ENCODE measurements around the gene ZCCHC2. TPM values are rescaled to one million over a fixed set of nuclear protein-coding genes. Genes with fewer than 3 reads are reported as not detected.

ZCCHC2 gene
- total and polyA plus RNA-seq, 2 of the 4 experiments (the other 2 are of a cell fraction): 3.2 to 3.6 TPM

DNA sequence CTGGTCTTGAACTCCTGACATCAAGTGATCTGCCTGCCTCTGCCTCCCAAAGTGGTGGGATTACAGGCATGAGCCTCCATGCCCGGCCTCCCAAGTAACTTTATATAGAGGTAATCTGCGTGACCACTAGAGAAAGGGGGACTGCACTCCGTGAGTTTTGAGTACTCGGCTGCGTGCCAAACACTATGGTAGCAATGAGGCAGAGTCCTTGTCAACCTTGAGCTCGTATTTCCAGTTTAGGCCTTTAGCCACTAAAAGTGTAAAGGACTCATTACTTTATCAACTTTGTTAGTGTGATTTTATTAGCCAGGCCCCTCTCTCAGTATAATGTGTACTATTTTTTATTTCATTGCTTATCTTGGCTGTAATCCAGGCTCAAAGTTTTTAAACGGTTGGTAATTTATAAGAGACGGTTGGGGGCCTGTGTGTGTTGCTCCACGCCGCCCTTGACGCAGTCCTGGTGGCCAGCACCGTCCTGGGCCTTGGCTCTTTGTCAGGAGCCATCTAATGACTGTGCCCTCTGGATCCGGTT, 56.2 kb downstream of the ZCCHC2 start:
- no peak for ATAC-seq (ENCODE audit: low read depth)
- POLR2A ChIA-PET (ENCODE audit: unreplicated experiment): no interaction called here
- in situ Hi-C loops (cut with MboI; ENCODE audit: low sequenced_read_pairs): loop anchor here (10.0 kb wide), 1 partner anchor 394 kb away; the partner anchor contains the start of genes PIGN and RELCH

More for the DNA sequence above, 56.2 kb downstream of the ZCCHC2 start:
- H3K9ac ChIP-seq (ENCODE audit: low read depth, low read length): no peak overlapping the region
- DNase-seq: no peak
- no peak overlapping the region for H4K91ac ChIP-seq (ENCODE audit: insufficient read depth, low read depth, low read length)
- H3K36me3 ChIP-seq (ENCODE audit: control insufficient read depth, insufficient read depth, low read length): peaks cover 16% of the 10 kb centered on the region
- H4K5ac ChIP-seq (ENCODE audit: low read depth, low read length): no peak overlapping the region
- peaks cover 0 to 6% of the 10 kb centered on the region in 2 experiments; a peak in 1 of 4 replicates for H3K79me1 ChIP-seq (ENCODE audit: low read depth in 1 of 2, low read length in 2 of 2)
- H3K14ac ChIP-seq (replicated peaks; ENCODE audit: low read depth, low read length): no peak overlapping the region
- no peaks in the 10 kb centered on the region for H4K20me1 ChIP-seq (ENCODE audit: insufficient read depth, low read length)
- H3K4me1 ChIP-seq (ENCODE audit: control insufficient read depth, insufficient read depth, low read length): peaks cover 1% of the 10 kb centered on the region
- no peaks in the 10 kb centered on the region; the same call in 1 of the 2 replicates for H3K9me1 ChIP-seq (ENCODE audit: insufficient read depth, low read length)
- no peak overlapping the region for H3K4me2 ChIP-seq (ENCODE audit: low read depth, low read length)
- H4K8ac ChIP-seq (ENCODE audit: low read depth in 2 of 2, low read length in 2 of 2): no peak overlapping the region
- H3K4ac ChIP-seq (ENCODE audit: low read depth, low read length): no peak overlapping the region
- H2BK120ac ChIP-seq (ENCODE audit: low read depth, low read length): no peak overlapping the region
- no peak overlapping the region for H2BK5ac ChIP-seq (ENCODE audit: low read depth, low read length, poor library complexity, severe bottlenecking)
- H3K18ac ChIP-seq (ENCODE audit: low read depth, low read length): no peak overlapping the region
- CTCF ChIA-PET: interaction anchor here (1.5 kb wide), 1 partner anchor 8 kb away, joined by 4 read pairs; no protein-coding TSS in a partner anchor
- H3K4me3 ChIP-seq (ENCODE audit: insufficient read depth, low read depth, low read length): no peak overlapping the region
- no peaks in the 10 kb centered on the region for H3K27me3 ChIP-seq (ENCODE audit: control insufficient read depth, insufficient read depth, low read length)
- dilution Hi-C loops (cut with HindIII; ENCODE audit: low sequenced_read_pairs, unreplicated experiment): no loop called here
- intact Hi-C loops (cut with micrococcal nuclease): no loop called here
- no peak overlapping the region for H2AK5ac ChIP-seq (ENCODE audit: low read depth, low read length)
- no peak overlapping the region for H3K23ac ChIP-seq (ENCODE audit: low read depth, low read length)
- no peak overlapping the region for H2BK20ac ChIP-seq (ENCODE audit: low read depth, low read length)
- no peaks in the 10 kb centered on the region for H3K9me3 ChIP-seq (ENCODE audit: control insufficient read depth, insufficient read depth, low read length)
- H2AK9ac ChIP-seq (replicated peaks; ENCODE audit: low read depth, low read length, poor library complexity): no peak overlapping the region
- WGBS, 2 experiments (ENCODE audit: extremely low coverage in 2 of 2, insufficient read length in 1 of 2): 80% methylated on average over 2 of the region's 13 CpGs; no CpG with 5 or more reads in 1 of the 2 experiments
- TF ChIP-seq RFX5 (IDR thresholded peaks at IDR 0.05; ENCODE audit: low read depth, low read length): no peak
- TF ChIP-seq, protein P1, sequence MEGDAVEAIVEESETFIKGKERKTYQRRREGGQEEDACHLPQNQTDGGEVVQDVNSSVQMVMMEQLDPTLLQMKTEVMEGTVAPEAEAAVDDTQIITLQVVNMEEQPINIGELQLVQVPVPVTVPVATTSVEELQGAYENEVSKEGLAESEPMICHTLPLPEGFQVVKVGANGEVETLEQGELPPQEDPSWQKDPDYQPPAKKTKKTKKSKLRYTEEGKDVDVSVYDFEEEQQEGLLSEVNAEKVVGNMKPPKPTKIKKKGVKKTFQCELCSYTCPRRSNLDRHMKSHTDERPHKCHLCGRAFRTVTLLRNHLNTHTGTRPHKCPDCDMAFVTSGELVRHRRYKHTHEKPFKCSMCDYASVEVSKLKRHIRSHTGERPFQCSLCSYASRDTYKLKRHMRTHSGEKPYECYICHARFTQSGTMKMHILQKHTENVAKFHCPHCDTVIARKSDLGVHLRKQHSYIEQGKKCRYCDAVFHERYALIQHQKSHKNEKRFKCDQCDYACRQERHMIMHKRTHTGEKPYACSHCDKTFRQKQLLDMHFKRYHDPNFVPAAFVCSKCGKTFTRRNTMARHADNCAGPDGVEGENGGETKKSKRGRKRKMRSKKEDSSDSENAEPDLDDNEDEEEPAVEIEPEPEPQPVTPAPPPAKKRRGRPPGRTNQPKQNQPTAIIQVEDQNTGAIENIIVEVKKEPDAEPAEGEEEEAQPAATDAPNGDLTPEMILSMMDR (conservative IDR thresholded peaks at IDR 0.05; ENCODE audit: low read depth, low read length): no peak
- TF ChIP-seq MAZ (IDR thresholded peaks at IDR 0.05; ENCODE audit: borderline replicate concordance, low read depth, low read length): no peak
- TF ChIP-seq, protein P2, sequence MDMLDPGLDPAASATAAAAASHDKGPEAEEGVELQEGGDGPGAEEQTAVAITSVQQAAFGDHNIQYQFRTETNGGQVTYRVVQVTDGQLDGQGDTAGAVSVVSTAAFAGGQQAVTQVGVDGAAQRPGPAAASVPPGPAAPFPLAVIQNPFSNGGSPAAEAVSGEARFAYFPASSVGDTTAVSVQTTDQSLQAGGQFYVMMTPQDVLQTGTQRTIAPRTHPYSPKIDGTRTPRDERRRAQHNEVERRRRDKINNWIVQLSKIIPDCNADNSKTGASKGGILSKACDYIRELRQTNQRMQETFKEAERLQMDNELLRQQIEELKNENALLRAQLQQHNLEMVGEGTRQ (IDR thresholded peaks at IDR 0.05; ENCODE audit: low read depth, low read length): no peak
- TF ChIP-seq SMC3 (IDR thresholded peaks at IDR 0.05; ENCODE audit: low read depth, low read length): no peak
- TF ChIP-seq MXI1 (IDR thresholded peaks at IDR 0.05; ENCODE audit: borderline replicate concordance, low read depth, low read length): no peak
- no peak for TF ChIP-seq MAFK (IDR thresholded peaks at IDR 0.05; ENCODE audit: low read depth, low read length)
- no peak for TF ChIP-seq CEBPB (IDR thresholded peaks at IDR 0.05; ENCODE audit: low read depth, low read length)
- no peak overlapping the region for H3K56ac ChIP-seq (ENCODE audit: extremely low read depth, insufficient read depth, low read length)
- H2AFZ ChIP-seq (replicated peaks; ENCODE audit: low read length, poor library complexity): no peak overlapping the region
- H3K27ac ChIP-seq (ENCODE audit: insufficient read depth, low read length): no peak overlapping the region
- no peak overlapping the region for H2BK15ac ChIP-seq (ENCODE audit: low read depth, low read length)
- BruUV-seq (replicated peaks): no TSS peak

Measured in IMR-90 (cell line).